NCI-H146 treated with DMSO at 0.1 percent for 48 hours (cell line): ENCODE results near the gene CHEK1.
A peak's percentile ranks its signal among the peaks of the same experiment; 100 is the strongest.
"Not testable (repeated sequence)": the region's sequence is repeated elsewhere in the genome, so short reads cannot be mapped to it uniquely, and the experiment has no call there.

ENCODE experiments used
- DNase-seq: peaks from one replicate; lab custom pipeline; 2025; ENCODE audit not compliant: unreplicated experiment; lab: John Stamatoyannopoulos, UW

Gene CHEK1

DNA sequence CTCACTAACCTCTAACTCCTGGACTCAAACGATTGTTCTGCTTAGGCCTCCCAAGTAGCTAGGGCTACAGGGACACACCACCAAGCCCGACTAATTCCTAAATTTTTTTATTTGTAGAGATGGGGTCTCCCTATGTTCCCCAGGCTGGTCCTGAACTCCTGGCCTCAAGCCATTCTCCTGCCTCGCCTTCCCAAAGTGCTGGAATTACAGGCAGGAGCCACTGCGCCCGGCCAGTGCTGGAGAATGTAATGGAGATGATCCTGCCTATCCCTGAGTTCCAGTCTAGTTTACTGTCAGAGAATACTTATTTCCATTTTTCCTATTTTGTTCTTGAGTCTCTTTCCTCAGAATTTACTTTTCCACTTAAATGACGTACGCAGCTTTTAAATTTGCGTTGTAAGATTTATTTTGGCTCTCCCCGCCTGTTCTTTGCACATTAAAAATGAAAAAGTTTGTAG lies at the start of gene CHEK1:
CHEK1 (plus strand) TSS at position 408 of the 458 bp plus-strand sequence. CDS start 1,606 bp downstream, outside the sequence.
- no peak for DNase-seq

DNA sequence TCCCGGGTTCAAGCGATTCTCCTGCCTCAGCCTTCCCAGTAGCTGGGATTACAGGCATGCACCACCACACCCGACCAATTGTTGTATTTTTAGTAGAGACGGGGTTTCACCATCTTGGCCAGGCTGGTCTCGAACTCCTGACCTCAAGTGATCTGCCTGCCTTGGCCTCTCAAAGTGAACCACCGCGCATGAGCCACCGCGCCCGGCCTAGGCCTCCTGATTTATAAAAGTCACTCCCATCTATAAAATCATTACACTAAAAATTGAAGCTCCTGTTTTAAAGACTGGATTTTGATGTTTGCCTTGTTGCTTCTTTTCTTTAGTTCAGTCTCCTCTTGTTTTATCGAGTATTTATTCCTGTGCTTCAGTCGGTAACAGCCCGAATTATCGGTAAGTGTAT lies 47.8 kb upstream of the CHEK1 start:
- not testable (repeated sequence) for DNase-seq

GRCh38 chr11:125578783-125579182 lies 46.2 kb upstream of the CHEK1 start:
- DNase-seq, result no peak

DNA sequence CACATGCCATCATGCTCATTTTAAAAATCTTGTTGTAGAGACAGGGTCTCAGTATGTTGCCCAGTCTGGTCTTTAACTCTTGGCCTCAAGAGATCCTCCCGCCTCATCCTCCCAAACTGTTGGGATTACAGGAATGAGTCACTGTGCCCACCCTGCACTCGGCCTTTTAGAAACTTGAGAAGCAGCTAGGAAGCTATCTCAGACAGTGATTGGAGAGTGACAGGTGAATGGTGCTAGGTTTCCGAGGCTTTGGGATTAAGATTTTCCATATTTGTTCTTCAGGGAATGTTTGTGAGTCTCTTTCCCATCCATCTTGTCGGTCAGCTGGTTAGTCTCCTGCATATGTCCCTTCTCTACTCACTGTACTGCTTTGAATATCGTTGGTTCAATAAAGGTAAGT lies 45.2 kb upstream of the CHEK1 start:
- no peak for DNase-seq

DNA sequence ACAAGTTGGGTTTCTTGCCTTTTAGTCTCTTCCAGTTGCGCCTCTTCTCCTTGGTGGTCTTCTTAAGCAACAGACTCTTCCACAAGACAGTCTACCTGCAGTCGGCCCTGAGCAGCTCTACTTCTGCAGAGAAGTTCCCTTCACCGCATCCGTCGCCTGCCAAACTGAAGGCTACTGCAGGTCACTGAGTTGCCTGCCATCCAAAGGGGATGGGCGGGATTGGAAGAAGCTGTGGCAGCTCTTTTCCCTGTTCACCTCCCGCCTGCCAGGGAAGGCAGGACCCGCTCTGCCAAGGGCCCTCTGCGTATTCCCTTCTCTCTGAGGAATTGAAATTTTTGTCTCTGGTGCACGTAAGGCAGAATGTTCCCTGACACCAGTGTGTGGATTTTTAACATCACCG lies 41.5 kb upstream of the CHEK1 start:
- DNase-seq, result no peak

GRCh38 chr11:125585487-125585886 lies 39.5 kb upstream of the CHEK1 start:
- DNase-seq, result no peak

- DNase-seq, result no peak
Observed at GRCh38 chr11:125586623-125587022, 38.3 kb upstream of the CHEK1 start.

DNA sequence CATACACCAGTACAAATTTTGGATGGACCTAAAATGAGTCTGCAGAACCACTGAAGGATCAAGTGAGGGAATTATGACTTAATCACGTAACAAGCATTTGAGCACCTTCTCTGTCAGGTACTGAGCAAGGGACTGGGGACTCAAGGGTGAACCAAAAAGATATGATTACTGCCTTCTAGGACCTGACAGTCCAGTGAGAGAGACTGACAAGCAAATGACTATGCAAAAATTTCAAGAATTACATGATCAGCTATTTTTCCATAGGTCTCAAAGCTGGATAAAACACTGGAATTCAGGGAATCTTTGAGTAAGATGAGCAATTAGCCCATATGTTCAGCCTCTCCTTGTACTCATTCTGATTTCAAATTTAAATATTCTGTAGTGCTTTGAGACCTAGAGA lies 37.5 kb upstream of the CHEK1 start:
- no peak for DNase-seq

GRCh38 chr11:125588505-125588904 lies 36.5 kb upstream of the CHEK1 start:
- DNase-seq, result no peak

DNA sequence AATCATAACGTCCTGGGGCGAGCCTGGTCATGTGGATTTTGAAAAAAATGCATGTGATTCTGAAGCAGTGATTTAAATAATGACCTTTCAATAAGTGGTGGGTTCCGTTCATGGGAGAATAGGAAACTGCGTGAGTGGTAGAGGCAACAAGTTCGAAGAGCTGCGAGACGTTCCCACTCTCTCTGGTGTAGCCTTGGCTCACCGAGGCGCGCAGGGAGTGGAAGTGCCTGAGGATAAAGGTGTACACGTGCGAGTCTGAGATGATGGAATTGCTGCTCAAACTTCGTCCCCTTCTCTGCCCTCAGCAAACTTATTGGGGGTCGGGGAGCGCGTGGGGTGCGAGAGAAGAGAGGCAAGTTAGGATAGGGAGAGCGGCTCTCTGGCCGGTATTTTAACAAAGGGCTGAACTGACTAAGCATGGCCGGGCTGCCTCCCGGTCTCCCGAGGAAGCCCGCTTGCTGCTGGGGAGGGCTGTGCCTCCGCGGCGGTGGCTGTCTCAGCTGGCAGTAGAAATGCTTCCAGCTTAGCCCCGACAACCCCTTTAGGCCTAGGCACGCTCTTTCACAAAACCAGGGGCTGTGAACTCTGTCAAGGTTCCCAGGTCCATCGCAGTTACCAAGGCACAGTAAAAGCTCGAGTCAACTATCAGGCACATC lies 33.2 kb upstream of the CHEK1 start:
- DNase-seq, result peak; percentile 66

DNA sequence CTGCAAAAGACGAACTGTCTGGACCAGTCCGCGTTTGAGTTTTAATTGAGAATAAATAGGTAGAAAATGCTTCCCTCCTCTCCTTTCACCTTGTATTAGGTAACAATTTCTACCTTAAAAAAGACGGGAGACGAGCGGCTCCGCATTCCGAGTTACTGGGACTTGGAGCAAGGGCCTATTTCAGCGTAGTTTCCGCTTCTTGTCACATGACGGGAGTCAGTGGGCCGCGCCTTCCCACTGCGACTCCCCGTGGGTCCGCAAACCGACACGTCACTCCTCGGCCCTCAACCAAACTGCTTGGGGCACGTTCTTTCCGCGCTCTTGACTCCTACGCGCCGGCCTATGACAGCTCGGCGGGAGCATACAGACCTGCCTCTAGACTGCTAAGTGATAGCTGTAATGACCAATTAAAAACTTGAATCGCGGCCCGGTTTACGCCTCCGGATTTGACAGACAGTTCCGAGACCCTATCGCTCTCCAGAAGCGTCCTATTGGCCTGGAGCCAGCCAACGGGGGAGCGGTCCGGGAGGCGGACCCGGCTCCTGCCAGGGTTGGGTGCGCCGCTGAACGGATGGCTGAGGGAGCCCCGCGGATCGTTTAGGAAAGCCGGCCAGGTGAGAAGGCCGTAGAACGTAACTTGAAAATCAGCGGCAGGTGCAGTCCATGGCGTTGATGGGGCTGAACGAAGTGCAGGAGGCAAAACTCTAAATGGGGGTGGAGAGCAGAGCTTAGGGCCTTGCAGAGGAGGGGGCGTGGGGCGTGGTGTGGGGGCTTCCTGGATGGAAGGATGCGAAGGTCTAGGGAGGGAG lies 32.5 kb upstream of the CHEK1 start, which contains the start of gene STT3A:
STT3A (plus strand) TSS at position 548 of the 809 bp plus-strand sequence. CDS start 3,064 bp downstream, outside the sequence.
- peak; percentile 99 for DNase-seq

GRCh38 chr11:125593114-125593820 lies 31.7 kb upstream of the CHEK1 start:
- peak; percentile 62 for DNase-seq

GRCh38 chr11:125594958-125595357 lies 30.0 kb upstream of the CHEK1 start:
- DNase-seq, result no peak

DNA sequence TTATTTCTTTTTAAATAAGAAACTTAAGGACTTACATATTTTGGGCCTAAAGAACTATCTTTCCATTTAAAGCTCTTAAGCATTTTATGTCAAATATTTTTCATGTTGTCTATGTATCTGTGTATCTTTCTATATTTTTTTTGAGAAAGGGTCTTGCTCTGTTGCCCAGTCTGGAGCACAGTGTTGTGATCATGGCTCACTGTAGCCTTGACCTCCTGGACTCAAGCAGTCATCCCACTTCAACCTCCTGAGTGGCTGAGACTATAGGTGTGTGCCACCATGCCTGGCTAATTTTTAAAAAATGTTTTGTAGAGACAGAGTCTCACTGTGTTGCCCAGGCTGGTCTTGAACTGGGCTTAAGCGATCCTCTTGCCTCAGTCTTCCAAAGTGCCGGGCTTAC lies 24.3 kb upstream of the CHEK1 start:
- no peak for DNase-seq

- DNase-seq, result no peak
Observed at GRCh38 chr11:125603207-125603606, 21.8 kb upstream of the CHEK1 start.

- no peak for DNase-seq
Observed at GRCh38 chr11:125605417-125605816, 19.5 kb upstream of the CHEK1 start.

DNA sequence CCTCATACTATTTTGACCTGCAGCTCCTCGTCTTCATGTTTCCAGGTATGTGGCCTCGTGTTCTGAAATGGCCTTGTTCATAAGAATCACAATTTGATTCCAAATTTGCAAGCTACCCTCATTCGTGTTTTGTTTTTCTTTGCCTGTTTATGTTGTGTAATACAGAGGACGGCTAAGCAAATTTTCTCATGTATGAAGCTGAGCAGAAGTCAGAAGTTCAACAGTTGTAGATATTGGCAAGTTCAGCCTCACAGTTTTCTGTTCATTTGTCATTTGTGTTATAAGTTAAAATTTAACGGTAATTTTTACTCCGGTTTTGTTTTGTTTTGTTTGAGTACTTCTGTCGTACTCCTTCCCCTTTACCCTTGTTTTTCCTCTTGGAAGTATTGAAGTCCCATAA lies 15.4 kb upstream of the CHEK1 start:
- no peak for DNase-seq

DNA sequence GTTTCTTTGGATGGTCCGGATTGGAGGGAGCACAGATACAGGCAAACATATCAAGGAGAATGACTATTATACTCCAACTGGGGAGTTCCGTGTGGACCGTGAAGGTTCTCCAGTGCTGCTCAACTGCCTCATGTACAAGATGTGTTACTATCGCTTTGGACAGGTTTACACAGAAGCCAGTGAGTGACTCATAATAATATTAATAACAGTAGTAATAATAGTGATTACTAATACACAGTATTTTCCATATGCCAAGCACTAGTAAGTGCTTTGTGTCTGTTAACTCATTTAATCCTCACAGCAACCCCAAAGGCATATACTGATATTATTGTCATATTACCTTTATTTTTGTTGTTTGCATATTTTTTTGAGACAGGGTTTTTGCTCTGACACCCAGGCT lies 6.6 kb upstream of the CHEK1 start:
- DNase-seq, result no peak

DNA sequence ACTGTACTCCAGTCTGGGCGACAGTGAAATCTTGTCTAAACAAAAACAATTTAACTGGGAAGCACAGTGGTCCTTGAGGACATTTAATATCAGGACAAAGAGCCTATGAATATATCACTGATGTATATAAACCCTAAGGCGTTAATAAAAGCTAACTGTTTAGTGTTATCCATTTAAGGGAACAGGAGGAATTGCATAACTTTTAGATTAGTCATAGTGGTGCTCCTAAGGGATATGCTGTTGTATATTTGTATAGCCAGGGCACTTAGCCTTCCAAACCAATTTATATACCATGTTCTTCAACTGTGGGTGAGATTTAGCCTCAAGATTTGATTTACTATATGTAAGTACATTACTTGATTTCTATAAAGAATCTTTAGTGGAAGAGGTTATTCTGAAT lies 3.0 kb upstream of the CHEK1 start:
- no peak for DNase-seq

DNA sequence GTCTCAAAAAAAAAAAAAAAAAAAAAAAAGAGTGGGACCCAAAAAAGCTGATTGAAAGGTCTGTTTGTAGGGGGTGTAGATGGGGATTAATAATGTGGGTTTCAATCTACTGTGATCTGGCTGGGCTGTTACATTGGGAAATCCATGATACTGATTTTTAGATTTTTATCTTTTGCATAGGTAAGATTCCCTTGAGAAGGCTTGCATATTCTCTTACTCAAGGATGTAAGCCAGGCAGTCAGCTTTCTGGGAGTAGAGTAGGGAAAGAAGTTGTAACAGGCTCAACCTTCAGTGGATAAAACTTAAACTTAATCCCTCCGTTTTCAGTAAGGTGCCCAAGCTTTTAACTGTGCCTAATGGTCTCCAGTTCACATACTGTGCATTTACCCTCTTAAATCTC lies 1.9 kb upstream of the CHEK1 start:
- DNase-seq, result no peak

DNA sequence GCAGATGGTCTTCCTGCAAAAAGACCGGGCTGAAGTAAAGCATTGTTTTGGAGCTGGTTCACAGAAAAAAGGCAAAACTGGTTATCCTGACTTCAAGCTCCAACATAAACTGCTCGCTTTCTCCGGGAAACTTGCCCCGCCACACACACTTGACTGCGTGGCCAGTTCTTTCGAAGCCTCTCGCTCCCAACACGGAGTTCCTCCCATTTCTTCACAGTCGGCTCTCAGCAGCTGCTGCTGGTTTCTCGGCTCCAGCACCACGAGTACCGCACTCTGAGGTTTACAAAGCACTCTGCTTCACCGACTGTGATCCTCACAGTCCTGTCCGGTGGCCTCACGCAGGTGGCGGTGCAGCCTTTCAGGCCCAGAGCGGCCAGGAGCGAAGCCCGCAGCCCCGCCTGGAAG lies 264 bp downstream of the CHEK1 start:
- no peak for DNase-seq
